Gastroesophageal sphincter (tissue), 4 donors: ENCODE results near the gene ADRM1. TPM values are rescaled to one million over a fixed set of nuclear protein-coding genes. Genes with fewer than 3 reads are reported as not detected.

Experiments
- ATAC-seq: fragments of 150-250 bp; one replicate; pipeline ENCODE4 v1.9.1; 2016; ENCODE audit warnings: mild to moderate bottlenecking, moderate library complexity
- H3K27ac ChIP-seq, 4 donors: fragments of 200-600 bp; sonication (generic) in 3 of 4; 1 replicate in 3 of 4; 2 replicates in 1 of 4; pipeline ENCODE4 v1.5.1; 2016 to 2019
- H3K27me3 ChIP-seq: fragments of 200-600 bp; sonication (generic); one replicate; pipeline ENCODE4 v1.5.1; 2019
- H3K36me3 ChIP-seq, 2 donors: fragments of 200-600 bp; sonication (generic); one replicate each; pipeline ENCODE4 v1.5.1; 2019; ENCODE audit warnings: control low read depth in 1 of 2
- H3K4me1 ChIP-seq, 3 donors: fragments of 200-600 bp; sonication (generic); 1 replicate in 2 of 3; 2 replicates in 1 of 3; pipeline ENCODE4 v1.5.1; 2016 to 2019; ENCODE audit warnings: control low read depth in 2 of 3
- H3K4me3 ChIP-seq, 2 donors: fragments of 200-600 bp; sonication (generic); one replicate each; pipeline ENCODE4 v1.5.1; 2019; ENCODE audit warnings: mild to moderate bottlenecking in 1 of 2, moderate library complexity in 1 of 2
- H3K9me3 ChIP-seq, 3 donors: fragments of 200-600 bp; sonication (generic); one replicate each; pipeline ENCODE4 v1.5.1; 2017 to 2019; ENCODE audit warnings: control low read depth in 2 of 3
- EP300 ChIP-seq: sonication (generic); formaldehyde crosslinking; IDR thresholded peaks from one replicate; pipeline ENCODE4 v1.6.1; 2017; ENCODE audit warnings: antibody characterized with exemption, mild to moderate bottlenecking
- POLR2A ChIP-seq, 2 donors: fragments of 450-650 bp; IDR thresholded peaks; one replicate each; pipeline ENCODE4 v1.6.1; 2017; ENCODE audit warnings: antibody characterized with exemption in 2 of 2, mild to moderate bottlenecking in 2 of 2, moderate library complexity in 1 of 2
- POLR2AphosphoS5 ChIP-seq: sonication (generic); formaldehyde crosslinking; IDR thresholded peaks from one replicate; pipeline ENCODE4 v1.6.1; 2017; ENCODE audit warnings: antibody characterized with exemption
- WGBS, 2 donors: methylation state at CpG; one replicate each; pipeline ENCODE4 v1.1.5; 2018; ENCODE audit warnings: low coverage in 1 of 2; 5-methylcytosine and 5-hydroxymethylcytosine counted together
- total RNA-seq, 4 donors: library from RNA; depleted of rRNA; stranded (reverse); fragments of >200 nt; gene quantifications; one replicate each; pipeline ENCODE4 v1.1.0, GENCODE V29; 2016
- TF ChIP-seq, protein P1 (sequence below), 4 experiments: fragments of 200-600 bp in 2 of 4; fragments of 450-650 bp in 2 of 4; sonication (generic) in 1 of 4; IDR thresholded peaks; one replicate each; pipeline ENCODE4 v1.5.1; 2017 to 2019; ENCODE audit warnings: antibody characterized with exemption in 4 of 4, mild to moderate bottlenecking in 2 of 4, moderate library complexity in 2 of 4

Gene ADRM1
- total RNA-seq, 4 donors from 2014 or later, result 131 to 182 (median 151) TPM

DNA sequence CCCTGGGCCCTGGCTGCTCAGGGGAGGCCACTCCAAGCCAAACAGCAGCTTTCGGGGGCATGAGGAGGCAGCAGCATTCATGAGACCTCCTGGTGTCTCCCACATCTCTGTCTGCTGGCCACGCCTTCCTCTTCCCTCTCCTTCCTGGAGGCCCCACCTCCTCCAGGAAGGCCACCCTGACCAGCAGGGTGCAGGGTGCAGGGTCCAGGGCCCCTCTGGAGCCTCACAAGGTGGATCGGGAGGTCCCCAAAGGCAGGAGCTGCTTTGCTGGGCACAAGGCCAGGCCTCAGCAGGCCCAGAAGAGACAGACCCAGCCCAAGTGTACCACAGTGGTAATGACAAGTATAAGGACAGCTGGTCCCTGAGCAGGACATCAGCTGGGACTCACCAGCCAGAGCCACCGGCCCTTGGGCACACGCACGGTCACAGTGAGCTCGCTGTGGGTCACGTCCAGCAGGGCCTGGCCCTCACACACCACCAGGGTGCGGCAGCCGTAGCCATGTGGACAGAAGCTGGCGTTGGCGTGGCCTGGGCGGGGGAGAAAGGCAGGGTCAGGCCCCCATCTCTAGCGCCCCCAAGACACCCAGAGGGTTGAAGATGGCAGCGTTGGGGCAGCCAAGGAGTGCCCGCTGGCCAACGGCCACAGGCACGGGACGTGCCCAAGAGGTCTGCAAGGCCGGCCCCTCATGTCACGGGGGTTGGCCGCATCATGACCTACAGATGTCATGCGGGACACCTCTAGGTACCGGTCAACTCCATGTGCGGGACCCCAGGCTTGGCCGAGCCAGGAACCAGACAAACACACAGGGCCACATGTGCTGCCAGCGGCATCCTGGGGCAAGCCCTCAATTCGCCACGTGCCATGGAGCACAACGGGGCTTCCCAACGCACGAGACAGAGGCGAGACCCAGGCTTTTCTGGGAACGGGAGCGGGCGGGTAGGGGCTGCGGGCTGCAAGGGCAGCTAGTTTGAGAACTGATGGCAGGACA is 26.9 kb downstream of the ADRM1 start:
- H3K27me3 ChIP-seq, result no peaks in the 10 kb centered on the region
- H3K4me1 ChIP-seq, result no peaks in the 10 kb centered on the region
- no peak overlapping the region for H3K27ac ChIP-seq
- peaks cover 0 to 100% of the 10 kb centered on the region in 2 donors for H3K36me3 ChIP-seq
- ATAC-seq, result no peak
- H3K4me3 ChIP-seq, result no peak overlapping the region
- WGBS, 2 donors, result 91 to 92% methylated on average over 8 to 11 of the region's 37 CpGs
- H3K9me3 ChIP-seq, result no peaks in the 10 kb centered on the region
- no peak for TF ChIP-seq POLR2AphosphoS5
- TF ChIP-seq POLR2A (IDR thresholded peaks at IDR 0.05), result no peak
- no peak for TF ChIP-seq EP300
- TF ChIP-seq, protein P1, sequence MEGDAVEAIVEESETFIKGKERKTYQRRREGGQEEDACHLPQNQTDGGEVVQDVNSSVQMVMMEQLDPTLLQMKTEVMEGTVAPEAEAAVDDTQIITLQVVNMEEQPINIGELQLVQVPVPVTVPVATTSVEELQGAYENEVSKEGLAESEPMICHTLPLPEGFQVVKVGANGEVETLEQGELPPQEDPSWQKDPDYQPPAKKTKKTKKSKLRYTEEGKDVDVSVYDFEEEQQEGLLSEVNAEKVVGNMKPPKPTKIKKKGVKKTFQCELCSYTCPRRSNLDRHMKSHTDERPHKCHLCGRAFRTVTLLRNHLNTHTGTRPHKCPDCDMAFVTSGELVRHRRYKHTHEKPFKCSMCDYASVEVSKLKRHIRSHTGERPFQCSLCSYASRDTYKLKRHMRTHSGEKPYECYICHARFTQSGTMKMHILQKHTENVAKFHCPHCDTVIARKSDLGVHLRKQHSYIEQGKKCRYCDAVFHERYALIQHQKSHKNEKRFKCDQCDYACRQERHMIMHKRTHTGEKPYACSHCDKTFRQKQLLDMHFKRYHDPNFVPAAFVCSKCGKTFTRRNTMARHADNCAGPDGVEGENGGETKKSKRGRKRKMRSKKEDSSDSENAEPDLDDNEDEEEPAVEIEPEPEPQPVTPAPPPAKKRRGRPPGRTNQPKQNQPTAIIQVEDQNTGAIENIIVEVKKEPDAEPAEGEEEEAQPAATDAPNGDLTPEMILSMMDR (IDR thresholded peaks at IDR 0.05), result no peak

DNA sequence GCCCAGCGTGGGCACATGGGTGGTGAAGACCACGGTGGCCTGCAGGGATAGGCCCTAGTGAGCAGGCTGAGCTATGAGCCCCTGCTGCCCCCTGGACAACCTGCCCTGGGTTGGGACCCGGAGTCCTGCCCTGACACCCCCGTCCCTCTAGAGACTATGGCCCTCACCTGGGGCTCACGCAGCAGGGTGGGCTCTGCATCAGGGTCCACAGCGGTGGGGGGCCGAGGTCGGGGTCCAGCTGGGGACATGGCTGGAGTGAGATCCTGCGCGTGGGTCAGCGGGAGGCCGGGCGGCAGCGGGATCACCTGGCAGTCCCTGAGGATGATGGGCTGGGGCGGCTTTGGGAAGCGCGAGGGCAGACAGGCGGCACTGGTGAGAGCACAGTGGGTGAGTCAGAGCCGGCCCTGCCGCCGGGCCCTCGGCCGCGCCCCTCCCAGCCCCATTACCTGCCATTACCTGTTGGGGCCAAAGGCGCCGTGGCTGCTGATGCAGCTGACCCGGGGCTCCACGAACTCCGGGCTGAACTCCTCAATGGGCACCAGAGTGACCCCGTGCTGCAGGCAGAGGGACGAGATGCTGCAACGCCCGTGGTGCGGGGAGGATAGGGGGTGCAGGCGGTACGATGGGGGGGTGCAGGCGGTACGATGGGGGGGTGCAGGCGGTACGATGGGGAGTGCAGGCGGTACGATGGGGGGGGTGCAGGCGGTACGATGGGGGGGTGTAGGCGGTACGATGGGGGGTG is 27.9 kb downstream of the ADRM1 start:
- H3K36me3 ChIP-seq, result peaks cover 0 to 100% of the 10 kb centered on the region in 2 donors
- H3K9me3 ChIP-seq, result no peaks in the 10 kb centered on the region
- WGBS, 2 donors, result 60 to 80% methylated on average over 1 of the region's 46 CpGs
- TF ChIP-seq POLR2AphosphoS5, result no peak
- no peak for TF ChIP-seq POLR2A (IDR thresholded peaks at IDR 0.05)
- TF ChIP-seq, protein P1 (IDR thresholded peaks at IDR 0.05), result no peak
- no peak for TF ChIP-seq EP300
- H3K4me3 ChIP-seq, result no peak overlapping the region
- no peak overlapping the region for H3K27ac ChIP-seq
- H3K27me3 ChIP-seq, result no peaks in the 10 kb centered on the region
- no peak for ATAC-seq
- H3K4me1 ChIP-seq, result no peaks in the 10 kb centered on the region

DNA sequence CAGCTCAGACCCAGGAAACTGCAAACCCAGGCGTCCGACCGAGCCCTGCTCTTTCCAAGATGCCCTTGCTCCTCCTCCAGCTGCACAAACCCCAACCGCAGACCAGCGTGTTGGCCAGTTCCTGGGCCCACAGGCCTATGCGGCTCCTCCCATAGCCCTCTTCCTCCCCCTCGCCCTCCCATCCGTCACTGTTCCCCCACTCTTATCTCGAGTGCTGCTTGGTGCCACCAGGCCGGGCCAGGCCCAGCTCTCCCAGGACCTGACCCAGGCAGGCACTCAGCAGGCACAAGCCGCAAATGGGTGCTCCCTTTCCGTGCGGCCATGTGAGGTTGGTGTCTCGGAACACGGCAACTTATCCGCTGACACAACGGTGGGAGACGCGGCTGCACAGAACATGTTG is 28.6 kb downstream of the ADRM1 start:
- no peak for TF ChIP-seq POLR2AphosphoS5
- no peak for TF ChIP-seq EP300
- TF ChIP-seq, protein P1 (IDR thresholded peaks at IDR 0.05), result no peak
- TF ChIP-seq POLR2A (IDR thresholded peaks at IDR 0.05), result no peak
- ATAC-seq, result no peak
- Histone ChIP-seq H3K4me3 (no peak overlapping the region), H3K27me3 (no peaks in the 10 kb centered on the region), H3K9me3 (no peaks in the 10 kb centered on the region), H3K36me3 (peaks cover 0 to 100% of the 10 kb centered on the region in 2 donors), H3K27ac (no peak overlapping the region), H3K4me1 (no peaks in the 10 kb centered on the region)
- WGBS, 2 donors, result 90 to 93% methylated on average over 6 to 9 of the region's 19 CpGs

DNA sequence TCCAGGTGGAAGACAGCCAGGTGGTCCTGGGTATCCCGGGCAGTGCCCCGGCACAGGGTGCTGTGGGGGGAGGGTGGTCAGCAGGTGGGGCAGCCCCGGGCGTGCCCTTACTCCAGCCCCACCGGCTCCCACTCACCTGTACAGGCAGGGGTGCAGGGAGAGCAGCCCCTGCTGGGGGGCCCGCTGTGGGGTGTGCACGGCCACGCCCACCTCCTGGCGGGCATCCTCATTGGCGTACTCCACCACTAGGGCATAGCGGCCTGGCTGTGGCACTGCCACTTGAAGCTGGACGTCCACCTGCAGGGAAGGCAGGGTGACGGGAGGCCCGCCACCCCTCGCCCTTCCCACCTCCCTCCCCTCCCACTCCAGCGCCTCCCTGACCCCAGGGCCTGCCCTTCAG is 29.6 kb downstream of the ADRM1 start:
- Histone ChIP-seq H3K36me3 (peaks cover 0 to 100% of the 10 kb centered on the region in 2 donors), H3K27ac (no peak overlapping the region), H3K9me3 (no peaks in the 10 kb centered on the region), H3K27me3 (no peaks in the 10 kb centered on the region), H3K4me3 (no peak overlapping the region), H3K4me1 (no peaks in the 10 kb centered on the region)
- WGBS, 2 donors, result no CpG with 5 or more reads among the region's 16 CpGs
- TF ChIP-seq POLR2A (IDR thresholded peaks at IDR 0.05) (no peak), POLR2AphosphoS5 (no peak), EP300 (no peak)
- TF ChIP-seq, protein P1 (IDR thresholded peaks at IDR 0.05), result no peak
- ATAC-seq, result no peak
